ENCODE results near the gene GLB1L2. TPM values are rescaled to one million over a fixed set of nuclear protein-coding genes. Genes with fewer than 3 reads are reported as not detected.

GLB1L2 gene
- total and polyA plus RNA-seq, 4 donors, result 2.0 to 14.1 (median 11.9) TPM

GRCh38 chr11:134363161-134363560 is 31.4 kb downstream of the GLB1L2 start:
- no peak overlapping the region for H3K4me3 ChIP-seq (ENCODE audit: low read depth, low read length)
- no peaks in the 10 kb centered on the region for H3K9me3 ChIP-seq (ENCODE audit: control insufficient read depth, insufficient read depth, low read length)
- H3K4me1 ChIP-seq (ENCODE audit: control insufficient read depth, insufficient read depth, low read length), result peaks cover 49% of the 10 kb centered on the region
- no peak overlapping the region for H3K27ac ChIP-seq (ENCODE audit: low read depth, low read length)
- H3K36me3 ChIP-seq (ENCODE audit: control insufficient read depth, insufficient read depth, low read length), result peaks cover 17% of the 10 kb centered on the region
- H3K27me3 ChIP-seq (ENCODE audit: control insufficient read depth, insufficient read depth, low read length), result no peaks in the 10 kb centered on the region
- WGBS (ENCODE audit: insufficient coverage), result 84% methylated on average over 9 of the region's 9 CpGs
- DNase-seq (ENCODE audit: low read depth in 4 of 6, low spot score in 6 of 6), result no peak

GRCh38 chr11:134363592-134363991 is 31.8 kb downstream of the GLB1L2 start:
- H3K27me3 ChIP-seq (ENCODE audit: control insufficient read depth, insufficient read depth, low read length), result no peaks in the 10 kb centered on the region
- 85% methylated on average over 5 of the region's 7 CpGs for WGBS (ENCODE audit: insufficient coverage)
- peaks cover 13% of the 10 kb centered on the region for H3K36me3 ChIP-seq (ENCODE audit: control insufficient read depth, insufficient read depth, low read length)
- H3K4me1 ChIP-seq (ENCODE audit: control insufficient read depth, insufficient read depth, low read length), result peaks cover 45% of the 10 kb centered on the region
- H3K9me3 ChIP-seq (ENCODE audit: control insufficient read depth, insufficient read depth, low read length), result no peaks in the 10 kb centered on the region
- peak in 1 of 6 donors; percentile 68 for DNase-seq (ENCODE audit: low read depth in 4 of 6, low spot score in 6 of 6)
- no peak overlapping the region for H3K4me3 ChIP-seq (ENCODE audit: low read depth, low read length)
- no peak overlapping the region for H3K27ac ChIP-seq (ENCODE audit: low read depth, low read length)

GRCh38 chr11:134364261-134364660 is 32.5 kb downstream of the GLB1L2 start:
- no peak overlapping the region for H3K4me3 ChIP-seq (ENCODE audit: low read depth, low read length)
- peaks cover 9% of the 10 kb centered on the region for H3K36me3 ChIP-seq (ENCODE audit: control insufficient read depth, insufficient read depth, low read length)
- H3K27ac ChIP-seq (ENCODE audit: low read depth, low read length), result no peak overlapping the region
- H3K27me3 ChIP-seq (ENCODE audit: control insufficient read depth, insufficient read depth, low read length), result no peaks in the 10 kb centered on the region
- DNase-seq (ENCODE audit: low read depth in 4 of 6, low spot score in 6 of 6), result no peak
- H3K9me3 ChIP-seq (ENCODE audit: control insufficient read depth, insufficient read depth, low read length), result no peaks in the 10 kb centered on the region
- WGBS (ENCODE audit: insufficient coverage), result 79% methylated on average over 9 of the region's 9 CpGs
- peaks cover 38% of the 10 kb centered on the region for H3K4me1 ChIP-seq (ENCODE audit: control insufficient read depth, insufficient read depth, low read length)

GRCh38 chr11:134365011-134365925 is 33.5 kb downstream of the GLB1L2 start:
- no peaks in the 10 kb centered on the region for H3K27me3 ChIP-seq (ENCODE audit: control insufficient read depth, insufficient read depth, low read length)
- DNase-seq (ENCODE audit: low read depth in 4 of 6, low spot score in 6 of 6), result peak in 1 of 6 donors; percentile 43
- peaks cover 13% of the 10 kb centered on the region for H3K36me3 ChIP-seq (ENCODE audit: control insufficient read depth, insufficient read depth, low read length)
- no peak overlapping the region for H3K27ac ChIP-seq (ENCODE audit: low read depth, low read length)
- peaks cover 28% of the 10 kb centered on the region for H3K4me1 ChIP-seq (ENCODE audit: control insufficient read depth, insufficient read depth, low read length)
- 58% methylated on average over 18 of the region's 22 CpGs for WGBS (ENCODE audit: insufficient coverage)
- H3K4me3 ChIP-seq (ENCODE audit: low read depth, low read length), result no peak overlapping the region
- H3K9me3 ChIP-seq (ENCODE audit: control insufficient read depth, insufficient read depth, low read length), result no peaks in the 10 kb centered on the region

- no peaks in the 10 kb centered on the region for H3K9me3 ChIP-seq (ENCODE audit: control insufficient read depth, insufficient read depth, low read length)
- no peak for DNase-seq (ENCODE audit: low read depth in 4 of 6, low spot score in 6 of 6)
- H3K27ac ChIP-seq (ENCODE audit: low read depth, low read length), result no peak overlapping the region
- 34% methylated on average over 4 of the region's 7 CpGs for WGBS (ENCODE audit: insufficient coverage)
- H3K36me3 ChIP-seq (ENCODE audit: control insufficient read depth, insufficient read depth, low read length), result peaks cover 21% of the 10 kb centered on the region
- H3K4me1 ChIP-seq (ENCODE audit: control insufficient read depth, insufficient read depth, low read length), result peaks cover 26% of the 10 kb centered on the region
- no peaks in the 10 kb centered on the region for H3K27me3 ChIP-seq (ENCODE audit: control insufficient read depth, insufficient read depth, low read length)
- no peak overlapping the region for H3K4me3 ChIP-seq (ENCODE audit: low read depth, low read length)
Observed at GRCh38 chr11:134366254-134366653, 34.5 kb downstream of the GLB1L2 start.

GRCh38 chr11:134367781-134368180 is 36.0 kb downstream of the GLB1L2 start:
- 89% methylated on average over 15 of the region's 18 CpGs for WGBS (ENCODE audit: insufficient coverage)
- Histone ChIP-seq H3K4me3 (ENCODE audit: low read depth, low read length) (no peak overlapping the region), H3K27me3 (ENCODE audit: control insufficient read depth, insufficient read depth, low read length) (no peaks in the 10 kb centered on the region), H3K27ac (ENCODE audit: low read depth, low read length) (no peak overlapping the region), H3K9me3 (ENCODE audit: control insufficient read depth, insufficient read depth, low read length) (no peaks in the 10 kb centered on the region), H3K4me1 (ENCODE audit: control insufficient read depth, insufficient read depth, low read length) (peaks cover 32% of the 10 kb centered on the region), H3K36me3 (ENCODE audit: control insufficient read depth, insufficient read depth, low read length) (peaks cover 20% of the 10 kb centered on the region)
- DNase-seq (ENCODE audit: low read depth in 4 of 6, low spot score in 6 of 6), result no peak

GRCh38 chr11:134369656-134370525 is 38.1 kb downstream of the GLB1L2 start:
- no peaks in the 10 kb centered on the region for H3K9me3 ChIP-seq (ENCODE audit: control insufficient read depth, insufficient read depth, low read length)
- H3K27ac ChIP-seq (ENCODE audit: low read depth, low read length), result no peak overlapping the region
- H3K27me3 ChIP-seq (ENCODE audit: control insufficient read depth, insufficient read depth, low read length), result no peaks in the 10 kb centered on the region
- no peak for DNase-seq (ENCODE audit: low read depth in 4 of 6, low spot score in 6 of 6)
- peaks cover 30% of the 10 kb centered on the region for H3K36me3 ChIP-seq (ENCODE audit: control insufficient read depth, insufficient read depth, low read length)
- WGBS (ENCODE audit: insufficient coverage), result 91% methylated on average over 23 of the region's 30 CpGs
- H3K4me1 ChIP-seq (ENCODE audit: control insufficient read depth, insufficient read depth, low read length), result peaks cover 28% of the 10 kb centered on the region
- H3K4me3 ChIP-seq (ENCODE audit: low read depth, low read length), result no peak overlapping the region

- DNase-seq (ENCODE audit: low read depth in 4 of 6, low spot score in 6 of 6), result no peak
- H3K27me3 ChIP-seq (ENCODE audit: control insufficient read depth, insufficient read depth, low read length), result no peaks in the 10 kb centered on the region
- H3K4me1 ChIP-seq (ENCODE audit: control insufficient read depth, insufficient read depth, low read length), result peaks cover 19% of the 10 kb centered on the region
- peaks cover 35% of the 10 kb centered on the region for H3K36me3 ChIP-seq (ENCODE audit: control insufficient read depth, insufficient read depth, low read length)
- WGBS (ENCODE audit: insufficient coverage), result 90% methylated on average over 13 of the region's 19 CpGs
- no peak overlapping the region for H3K27ac ChIP-seq (ENCODE audit: low read depth, low read length)
- no peak overlapping the region for H3K4me3 ChIP-seq (ENCODE audit: low read depth, low read length)
- no peaks in the 10 kb centered on the region for H3K9me3 ChIP-seq (ENCODE audit: control insufficient read depth, insufficient read depth, low read length)
Observed at GRCh38 chr11:134370526-134371435, 39.0 kb downstream of the GLB1L2 start.
